ENCODE data around the gene TMEM130.

- TF ChIP-seq CTCF (IDR thresholded peaks at IDR 0.05) (no peak), EP300 (IDR thresholded peaks at IDR 0.05) (no peak), POLR2A (IDR thresholded peaks at IDR 0.05) (no peak)
These were observed 63.6 kb downstream of the TMEM130 start for GRCh38 chr7:98805956-98806838.
